HG03457 (cell line): ENCODE results near the gene ARHGEF40.
"Not testable (repeated sequence)": the region's sequence is repeated elsewhere in the genome, so short reads cannot be mapped to it uniquely, and the experiment has no call there.

ENCODE experiments used
- ATAC-seq: cut with Tn5 transposase; IDR thresholded peaks from one replicate; pipeline ENCODE4 v1.9.1; 2021; ENCODE audit warnings: moderate number of reproducible peaks; ENCODE audit not compliant: unreplicated experiment

ARHGEF40 gene

DNA sequence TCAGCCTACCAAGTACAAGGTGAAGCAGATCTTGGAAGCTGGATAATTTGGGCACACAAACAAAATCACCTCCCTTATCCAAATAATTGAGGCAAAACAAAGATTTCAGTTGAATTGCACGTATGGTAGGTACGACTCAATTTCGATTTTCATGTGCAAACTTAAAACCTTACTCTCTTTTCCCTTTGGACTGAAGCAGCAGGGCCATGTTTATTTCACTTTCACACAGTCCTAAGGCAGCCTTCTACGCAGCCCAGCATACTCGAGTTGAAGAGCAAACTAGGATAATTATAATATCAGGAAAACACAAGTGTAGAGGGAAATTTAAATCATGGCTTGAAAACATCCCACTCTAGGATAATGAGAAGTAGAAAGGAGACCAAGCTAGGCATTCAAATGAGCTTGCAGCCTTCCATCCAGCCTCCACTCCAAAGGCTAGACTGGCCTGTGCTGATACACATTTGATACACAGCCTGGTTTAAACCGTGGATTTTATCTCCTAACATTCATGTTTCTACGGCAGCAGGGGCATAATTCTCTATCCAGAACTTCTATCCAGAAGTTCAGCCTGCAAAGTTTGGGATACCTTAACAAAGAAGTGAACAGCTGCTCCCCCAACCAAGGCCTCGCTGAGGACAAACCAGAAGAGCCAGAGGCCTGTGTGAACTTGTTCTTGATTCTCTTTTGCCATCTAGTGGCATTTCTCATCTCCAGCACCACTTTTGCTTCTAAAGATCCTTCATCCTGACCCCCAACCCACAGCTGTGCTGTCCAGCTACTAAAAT lies 30.3 kb upstream of the ARHGEF40 start:
- ATAC-seq: no peak

DNA sequence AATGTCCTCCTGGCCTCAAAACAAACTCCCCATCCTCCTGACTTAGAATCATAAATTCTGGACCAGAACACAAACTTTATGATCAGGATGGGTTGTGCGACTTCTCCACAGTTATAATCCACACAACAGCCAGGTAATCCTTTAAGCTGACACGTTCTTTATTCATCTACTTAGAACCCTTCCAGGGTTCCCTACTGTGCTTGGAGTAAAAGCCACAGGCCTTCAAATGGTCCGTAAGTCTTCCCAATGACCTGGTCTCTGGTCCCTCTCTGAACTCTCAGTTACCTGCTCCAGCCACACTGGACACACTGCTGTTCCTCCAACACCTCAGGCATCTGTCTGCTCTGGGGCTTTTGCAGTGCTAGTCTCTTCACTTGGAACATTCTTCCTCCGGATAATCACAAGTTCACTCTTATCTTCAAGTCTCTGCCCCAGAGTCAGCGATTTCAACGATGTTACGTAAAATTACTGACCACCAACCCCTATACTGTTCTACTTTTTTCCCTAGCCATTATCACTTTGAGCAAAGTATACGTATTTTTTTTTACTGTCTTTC lies 29.7 kb upstream of the ARHGEF40 start:
- no peak for ATAC-seq

DNA sequence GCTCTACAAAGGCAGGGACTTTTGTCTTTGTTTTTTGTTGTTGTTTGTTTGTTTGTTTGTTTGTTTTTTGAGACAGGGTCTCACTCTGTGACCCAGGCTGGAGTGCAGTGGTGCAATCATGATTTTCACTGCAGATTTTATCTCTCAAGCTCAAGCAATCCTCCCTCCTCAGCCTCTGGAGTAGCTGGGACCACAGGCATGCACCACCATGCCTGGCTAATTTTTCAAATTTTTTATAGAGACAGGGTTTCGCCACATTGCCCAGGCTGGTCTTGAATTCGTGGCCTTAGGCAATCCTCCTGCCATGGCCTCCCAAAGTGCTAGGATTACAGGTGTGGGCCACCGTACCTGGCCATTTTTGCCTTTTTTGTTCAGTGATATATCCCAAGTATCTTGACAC lies 29.2 kb upstream of the ARHGEF40 start:
- not testable (repeated sequence) for ATAC-seq

DNA sequence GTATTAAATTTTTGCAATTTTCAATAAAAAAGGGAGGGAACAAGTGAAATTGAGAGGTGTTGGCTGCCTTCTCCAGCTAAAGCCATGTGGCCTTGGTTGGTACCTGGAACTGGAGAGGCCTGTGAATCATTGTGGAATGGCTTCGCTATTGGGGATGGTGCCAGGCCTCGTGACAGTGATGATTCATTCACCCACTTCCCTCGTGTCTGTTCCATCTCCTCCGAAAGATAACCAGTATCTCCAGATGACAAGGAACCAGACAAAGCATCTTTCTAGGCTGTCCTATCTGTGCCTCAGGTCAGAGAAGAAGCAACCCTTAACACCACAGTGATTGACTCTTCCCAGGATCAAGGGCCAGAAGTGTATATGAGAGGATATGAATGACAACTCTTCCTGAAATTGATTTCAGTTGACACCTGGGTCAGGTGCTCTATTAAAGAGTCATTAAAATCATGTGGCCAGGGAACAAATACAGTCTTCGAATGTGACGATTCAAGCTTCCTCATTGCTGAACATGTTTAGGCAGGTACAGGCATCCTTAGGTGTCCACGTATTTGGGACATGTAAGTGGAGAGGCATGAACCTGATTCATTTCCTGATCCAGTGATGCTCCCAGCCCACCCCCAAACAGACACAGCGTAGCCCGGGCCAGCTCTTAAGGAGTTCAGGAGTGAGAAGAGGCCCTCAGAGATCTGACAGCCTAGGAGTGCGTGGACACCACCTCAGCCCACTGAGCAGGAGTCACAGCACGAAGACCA lies 28.2 kb upstream of the ARHGEF40 start, which contains the start of gene RNASE7:
Gene RNASE7 (plus strand): TSS at position 687 of the 758 bp plus-strand sequence. CDS start 631 bp downstream, outside the sequence.
- ATAC-seq: no peak

DNA sequence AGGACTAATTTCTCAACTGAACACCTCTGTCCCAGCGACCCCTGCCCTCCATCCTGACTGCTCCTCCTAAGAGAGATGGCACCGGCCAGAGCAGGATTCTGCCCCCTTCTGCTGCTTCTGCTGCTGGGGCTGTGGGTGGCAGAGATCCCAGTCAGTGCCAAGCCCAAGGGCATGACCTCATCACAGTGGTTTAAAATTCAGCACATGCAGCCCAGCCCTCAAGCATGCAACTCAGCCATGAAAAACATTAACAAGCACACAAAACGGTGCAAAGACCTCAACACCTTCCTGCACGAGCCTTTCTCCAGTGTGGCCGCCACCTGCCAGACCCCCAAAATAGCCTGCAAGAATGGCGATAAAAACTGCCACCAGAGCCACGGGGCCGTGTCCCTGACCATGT lies 27.2 kb upstream of the ARHGEF40 start:
- ATAC-seq: no peak

DNA sequence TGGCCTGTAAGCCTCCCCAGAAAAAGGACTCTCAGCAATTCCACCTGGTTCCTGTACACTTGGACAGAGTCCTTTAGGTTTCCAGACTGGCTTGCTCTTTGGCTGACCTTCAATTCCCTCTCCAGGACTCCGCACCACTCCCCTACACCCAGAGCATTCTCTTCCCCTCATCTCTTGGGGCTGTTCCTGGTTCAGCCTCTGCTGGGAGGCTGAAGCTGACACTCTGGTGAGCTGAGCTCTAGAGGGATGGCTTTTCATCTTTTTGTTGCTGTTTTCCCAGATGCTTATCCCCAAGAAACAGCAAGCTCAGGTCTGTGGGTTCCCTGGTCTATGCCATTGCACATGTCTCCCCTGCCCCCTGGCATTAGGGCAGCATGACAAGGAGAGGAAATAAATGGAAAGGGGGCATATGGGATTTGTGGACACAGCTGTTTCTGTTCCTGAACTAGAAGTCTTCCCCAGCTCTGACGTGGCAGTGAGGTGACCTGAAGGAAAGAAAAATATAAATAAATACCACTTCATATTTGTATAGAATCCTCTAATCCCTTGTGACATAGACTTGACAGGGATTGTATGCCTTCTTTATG lies 26.6 kb upstream of the ARHGEF40 start:
- no peak for ATAC-seq

DNA sequence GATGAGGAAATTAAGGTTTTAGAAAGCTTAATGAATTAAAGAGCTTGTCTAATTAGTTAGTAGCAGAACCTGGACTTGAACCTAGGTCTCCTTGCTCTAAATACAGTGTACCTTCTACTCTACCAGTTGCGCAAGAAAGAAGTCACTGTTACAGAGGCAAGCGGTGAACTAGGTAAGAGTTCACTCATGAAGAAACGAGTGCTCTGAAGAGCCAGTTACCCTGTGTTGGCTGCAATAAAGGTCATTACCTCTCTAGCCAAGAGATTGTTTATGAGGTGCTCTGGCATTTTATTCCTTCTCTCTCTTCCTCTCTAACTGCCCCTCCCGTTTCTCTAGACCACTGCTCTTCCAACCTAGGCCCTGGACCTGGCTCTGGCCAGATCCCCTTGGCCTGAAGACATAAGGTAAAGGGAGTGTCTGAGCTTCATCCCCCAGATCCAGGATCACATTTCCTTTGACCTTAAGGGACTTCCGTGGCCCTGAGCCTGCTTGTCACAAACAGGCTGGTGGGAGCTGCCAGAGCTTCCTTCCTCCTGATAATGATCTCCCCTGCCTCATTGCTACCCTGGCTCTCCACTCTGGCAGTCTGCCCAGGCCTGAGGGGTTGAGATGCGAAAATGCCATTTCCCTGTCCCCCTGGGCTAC lies 26.0 kb upstream of the ARHGEF40 start:
- ATAC-seq: no peak

DNA sequence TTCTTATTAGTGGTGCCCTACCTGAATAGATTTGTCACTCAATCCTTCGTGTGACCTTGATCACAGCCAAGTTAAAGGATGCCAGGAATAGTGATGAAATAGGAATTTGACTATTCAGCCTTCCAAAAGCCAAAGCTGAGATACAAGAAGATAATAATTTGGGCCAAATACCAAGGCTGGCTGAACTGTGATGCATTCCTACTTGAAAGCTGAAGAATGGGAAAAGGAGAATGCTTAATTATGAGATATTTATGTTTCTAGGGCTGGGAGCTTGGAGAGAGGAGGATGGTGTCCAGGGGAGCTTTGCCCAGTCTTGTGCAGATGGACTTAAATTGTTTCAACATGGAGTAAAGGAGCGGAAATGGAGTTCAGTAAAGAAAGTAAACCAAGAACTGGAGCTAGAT lies 22.7 kb upstream of the ARHGEF40 start:
- ATAC-seq: no peak

DNA sequence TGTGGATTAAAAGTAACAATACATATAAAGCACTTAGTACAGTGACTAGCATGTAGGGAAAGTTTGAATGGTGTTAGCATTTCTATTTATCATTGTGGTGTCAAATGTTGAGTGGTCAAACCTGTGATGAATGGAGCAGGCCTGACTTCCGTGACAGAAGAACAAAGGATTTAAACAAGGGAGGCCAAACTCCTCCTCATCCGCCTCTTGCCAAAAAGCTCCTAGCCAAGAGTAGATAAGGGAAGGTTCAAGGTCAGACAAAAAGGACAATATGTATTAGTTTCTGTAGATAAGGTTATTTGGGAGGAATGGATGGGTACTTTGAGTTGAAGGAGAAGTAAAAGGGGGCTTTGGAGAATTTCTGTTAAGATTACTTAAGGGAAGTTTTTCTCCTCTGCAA lies 21.5 kb upstream of the ARHGEF40 start:
- no peak for ATAC-seq

DNA sequence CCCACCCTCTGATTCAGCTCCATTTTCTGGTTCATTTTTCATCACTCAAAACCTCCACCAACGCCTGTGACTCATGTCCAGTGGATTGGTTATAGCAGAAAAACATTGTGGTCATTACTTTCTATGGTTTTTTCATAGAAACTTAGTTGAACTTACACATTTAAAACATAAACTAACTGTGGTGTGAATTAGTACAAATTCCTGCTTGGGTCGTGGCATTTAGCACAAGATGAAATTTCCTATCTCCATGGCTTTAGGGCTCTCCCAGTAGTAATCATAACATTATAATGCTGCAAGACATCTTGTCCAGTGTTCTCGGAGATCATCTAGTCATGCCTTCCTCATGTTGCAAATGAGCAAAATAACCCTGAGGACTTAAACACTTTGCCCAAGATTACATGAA lies 20.8 kb upstream of the ARHGEF40 start:
- ATAC-seq: no peak

DNA sequence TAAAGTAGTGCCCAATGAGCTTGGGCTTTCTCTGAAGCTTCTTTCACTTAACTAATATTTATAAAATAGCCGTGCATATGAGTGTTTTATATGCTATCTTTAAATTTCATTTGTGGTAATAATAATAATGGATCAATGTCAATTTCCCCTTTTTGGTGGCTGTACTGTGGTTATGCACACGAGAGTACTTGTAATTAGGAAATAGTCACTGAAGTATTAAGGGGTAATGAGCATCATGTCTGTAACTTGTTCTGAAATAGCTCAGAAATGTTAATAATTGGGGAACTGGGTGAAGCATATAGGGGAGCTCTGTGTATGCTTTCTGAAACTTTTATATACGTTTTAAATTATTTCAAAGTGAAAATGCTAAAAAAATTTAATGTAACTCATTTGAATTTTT lies 19.5 kb upstream of the ARHGEF40 start:
- no peak for ATAC-seq

DNA sequence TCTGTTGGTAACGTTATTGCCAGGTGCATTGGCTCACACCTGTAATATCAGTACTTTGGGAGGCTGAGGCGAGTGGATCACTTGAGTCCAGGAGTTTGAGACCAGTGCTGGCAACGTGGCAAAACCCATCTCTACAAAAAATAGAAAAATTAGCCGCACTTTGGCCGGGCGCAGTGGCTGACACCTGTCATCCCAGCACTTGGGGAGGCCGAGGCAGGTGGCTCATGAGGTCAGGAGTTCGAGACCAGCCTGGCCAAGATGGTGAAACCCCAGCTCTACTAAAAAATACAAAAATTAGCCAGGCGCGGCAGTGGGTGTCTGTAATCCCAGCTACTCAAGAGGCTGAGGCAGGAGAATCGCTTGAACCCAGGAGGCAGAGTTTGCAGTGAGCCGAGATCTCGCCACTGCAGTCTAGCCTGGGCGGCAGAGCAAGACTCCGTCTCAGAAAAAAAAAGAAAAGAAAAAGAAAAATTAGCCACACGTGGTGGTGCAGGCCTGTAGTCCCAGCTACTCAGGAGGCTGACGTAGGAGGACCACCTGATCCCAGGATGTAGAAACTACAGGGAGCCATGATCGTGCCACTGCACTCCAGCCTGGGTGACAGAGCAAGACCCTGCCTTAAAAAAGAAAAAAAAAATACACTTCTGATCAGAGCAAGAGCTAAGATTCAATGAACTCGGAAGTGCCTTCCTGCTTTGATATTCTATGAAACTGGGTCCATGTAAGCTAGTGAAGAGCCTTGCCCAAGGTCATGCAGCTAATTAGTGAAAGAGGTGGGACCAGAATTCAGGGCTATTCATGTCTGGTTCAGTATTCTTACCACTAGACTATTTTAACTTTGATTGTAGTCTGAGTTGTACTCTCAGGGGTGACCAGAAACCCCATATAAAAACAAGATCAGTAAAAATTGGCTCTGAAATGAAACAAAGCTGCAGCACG lies 16.7 kb upstream of the ARHGEF40 start:
- ATAC-seq: no peak

DNA sequence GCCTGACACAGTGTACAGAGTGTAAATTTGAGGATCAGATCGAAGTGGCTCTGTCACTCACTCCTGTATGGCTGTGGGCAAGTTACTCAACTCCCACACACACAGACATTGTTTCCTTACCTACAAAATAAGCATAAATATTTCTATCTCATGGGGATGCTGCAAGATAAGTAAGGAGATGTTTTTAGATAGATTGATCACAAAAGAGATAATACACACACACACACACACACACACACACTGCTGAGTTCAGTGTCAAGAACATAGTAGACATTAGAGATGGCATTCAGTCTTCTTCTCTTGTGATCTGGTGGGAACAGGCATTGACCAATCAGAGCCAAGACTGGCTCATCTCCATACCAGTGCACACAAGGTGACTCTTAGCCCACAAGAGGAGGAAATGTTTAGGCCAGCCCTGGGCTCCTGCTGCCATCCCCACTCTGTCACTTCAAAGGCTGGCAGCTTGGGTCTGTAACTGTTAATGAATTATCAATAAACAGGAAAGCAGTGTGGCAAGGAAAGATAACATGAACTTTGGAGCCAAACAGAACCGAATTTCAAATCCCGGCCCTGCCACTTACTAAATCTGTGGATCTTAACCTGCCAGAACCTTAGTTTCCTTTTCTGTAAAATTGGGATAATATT lies 15.9 kb upstream of the ARHGEF40 start:
- ATAC-seq: no peak

DNA sequence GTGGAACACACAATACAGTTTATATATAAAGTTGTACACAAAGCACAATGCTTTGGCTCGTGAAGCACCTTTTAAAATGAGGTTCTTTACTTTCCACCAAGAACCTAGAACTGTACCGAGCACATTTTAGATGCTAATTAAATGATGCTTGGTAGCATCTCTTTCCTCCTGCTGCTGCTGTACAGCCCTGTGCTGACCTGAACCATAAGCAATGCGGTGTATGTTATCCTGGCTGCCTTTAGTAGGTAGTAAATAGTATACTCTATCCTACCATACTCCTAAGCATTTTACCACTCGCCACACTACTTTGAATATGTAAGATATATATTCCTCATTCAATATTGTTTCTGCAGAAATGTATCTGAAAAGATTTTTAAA lies 15.3 kb upstream of the ARHGEF40 start:
- no peak for ATAC-seq

DNA sequence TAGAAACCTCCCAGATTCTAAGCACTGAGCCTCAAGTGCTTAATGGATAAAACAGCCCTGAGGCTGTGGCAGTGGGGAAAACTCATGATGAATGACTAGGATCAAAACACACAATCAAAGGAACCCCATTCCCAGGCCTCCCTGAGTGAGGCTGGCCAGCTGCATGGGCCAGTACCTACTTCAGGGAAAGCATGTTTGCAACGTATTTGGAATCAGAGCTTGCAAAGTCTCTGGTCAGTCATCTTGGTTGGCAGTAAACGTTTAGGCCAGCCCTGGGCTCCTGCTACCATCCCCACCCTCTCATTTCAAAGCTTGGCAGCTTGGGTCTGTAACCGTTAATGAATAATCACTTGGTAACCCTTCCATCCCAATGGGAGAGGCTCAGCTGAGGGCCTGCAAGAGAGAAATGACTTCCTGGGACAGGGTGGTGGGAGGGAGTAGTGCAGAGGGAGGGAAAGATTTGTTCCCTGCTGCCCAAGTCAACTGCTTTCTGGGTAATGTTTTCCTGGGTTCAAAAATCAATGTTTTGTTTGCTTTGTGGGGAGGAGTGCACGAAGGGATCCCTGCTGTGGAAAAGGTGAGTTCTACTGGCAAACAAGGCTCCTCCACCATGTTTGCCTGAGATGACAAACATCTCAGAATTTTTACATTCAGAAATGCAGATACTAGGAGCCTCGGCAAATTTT lies 14.5 kb upstream of the ARHGEF40 start:
- no peak for ATAC-seq

DNA sequence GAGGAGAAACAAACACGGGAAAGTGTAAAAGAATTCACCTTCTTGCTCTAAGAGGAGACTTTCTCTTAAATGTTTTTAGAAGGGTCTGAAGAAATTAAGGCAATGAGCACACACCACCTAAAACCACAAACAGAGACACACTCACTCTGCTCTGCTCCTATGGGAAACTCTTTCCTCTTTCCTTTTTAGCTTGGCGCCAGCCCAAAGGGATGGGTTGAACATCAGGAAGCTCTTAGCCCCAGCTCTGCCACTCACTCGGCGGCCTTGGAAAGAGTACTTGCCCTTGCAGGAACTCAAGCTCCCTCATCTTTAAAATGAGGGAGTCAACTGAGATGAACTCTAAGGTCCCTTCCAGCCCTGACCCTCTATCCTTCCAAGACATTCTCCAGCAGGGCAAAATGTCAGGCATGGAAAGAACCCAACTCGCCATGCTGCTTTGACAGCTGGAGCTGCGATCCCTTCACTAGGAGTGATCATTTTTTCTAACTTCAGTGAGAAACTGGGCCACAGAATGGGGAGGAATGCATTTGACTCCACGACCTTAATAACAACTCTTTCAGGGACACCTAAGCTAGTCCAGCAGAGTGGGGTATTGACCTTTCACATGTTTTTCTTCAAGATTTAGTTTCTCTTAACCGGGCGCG lies 13.5 kb upstream of the ARHGEF40 start:
- no peak for ATAC-seq

DNA sequence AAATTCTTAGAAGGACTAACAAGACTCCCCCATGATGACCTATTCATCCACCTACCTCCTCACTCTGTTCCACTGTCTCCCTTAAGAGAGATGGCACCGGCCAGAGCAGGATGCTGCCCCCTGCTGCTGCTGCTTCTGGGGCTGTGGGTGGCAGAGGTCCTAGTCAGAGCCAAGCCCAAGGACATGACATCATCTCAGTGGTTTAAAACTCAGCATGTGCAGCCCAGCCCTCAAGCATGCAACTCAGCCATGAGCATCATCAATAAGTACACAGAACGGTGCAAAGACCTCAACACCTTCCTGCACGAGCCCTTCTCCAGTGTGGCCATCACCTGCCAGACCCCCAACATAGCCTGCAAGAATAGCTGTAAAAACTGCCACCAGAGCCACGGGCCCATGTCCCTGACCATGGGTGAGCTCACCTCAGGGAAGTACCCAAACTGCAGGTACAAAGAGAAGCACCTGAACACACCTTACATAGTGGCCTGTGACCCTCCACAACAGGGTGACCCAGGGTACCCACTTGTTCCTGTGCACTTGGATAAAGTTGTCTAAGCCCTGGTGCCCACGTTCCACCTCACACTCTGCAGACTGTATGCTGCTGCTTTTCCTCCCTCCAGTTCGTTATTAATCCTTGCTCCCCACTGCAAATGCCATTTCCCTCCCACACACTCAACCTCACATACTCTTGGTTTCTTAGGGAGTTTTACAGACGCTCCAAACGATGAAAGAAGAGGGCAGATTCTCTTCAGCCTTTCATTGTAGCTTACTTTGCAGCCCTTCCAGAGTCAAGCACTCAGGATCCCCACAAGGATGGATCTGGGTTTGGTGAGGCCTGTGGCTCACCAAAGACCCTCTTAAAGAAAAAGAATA lies 12.1 kb upstream of the ARHGEF40 start, which contains the start of gene RNASE8:
Gene RNASE8 (plus strand): TSS at position 20 of the 873 bp plus-strand sequence. CDS start 71 bp downstream, at position 91.
- no peak for ATAC-seq
